ENCODE measurements around the gene MED22.

MED22 gene

GRCh38 chr9:133294257-133294656, 53.7 kb downstream of the MED22 start:
- TF ChIP-seq TCF4 (CRISPR knock-in tag; IDR thresholded peaks at IDR 0.05; ENCODE audit: borderline replicate concordance) (no peak), RARB (CRISPR knock-in tag; IDR thresholded peaks at IDR 0.05) (no peak), ESRRG (CRISPR knock-in tag; IDR thresholded peaks at IDR 0.05) (no peak), TSHZ2 (CRISPR knock-in tag; IDR thresholded peaks at IDR 0.05) (no peak), PPARA (CRISPR knock-in tag; IDR thresholded peaks at IDR 0.05; ENCODE audit: borderline replicate concordance) (no peak)
- no peak for ATAC-seq

GRCh38 chr9:133290751-133291302, 57.1 kb downstream of the MED22 start:
- TF ChIP-seq ZFP3 (CRISPR knock-in tag; IDR thresholded peaks at IDR 0.05) (no peak), POU6F1 (CRISPR knock-in tag; IDR thresholded peaks at IDR 0.05; ENCODE audit: borderline replicate concordance, low read depth) (no peak), TOX (CRISPR knock-in tag; IDR thresholded peaks at IDR 0.05; ENCODE audit: borderline replicate concordance) (no peak), ZNF565 (CRISPR knock-in tag; conservative IDR thresholded peaks at IDR 0.05; ENCODE audit: low read depth) (no peak), CSRNP3 (CRISPR knock-in tag; IDR thresholded peaks at IDR 0.05) (no peak), BACH2 (CRISPR knock-in tag; IDR thresholded peaks at IDR 0.05; ENCODE audit: borderline replicate concordance) (no peak), SNAI2 (CRISPR knock-in tag; IDR thresholded peaks at IDR 0.05) (no peak), RARB (CRISPR knock-in tag; IDR thresholded peaks at IDR 0.05) (no peak), ISL1 (CRISPR knock-in tag; IDR thresholded peaks at IDR 0.05) (no peak), TSHZ2 (CRISPR knock-in tag; IDR thresholded peaks at IDR 0.05) (no peak), GLIS3 (CRISPR knock-in tag; IDR thresholded peaks at IDR 0.05) (no peak), CREB5 (CRISPR knock-in tag; IDR thresholded peaks at IDR 0.05; ENCODE audit: low read depth) (no peak), PATZ1 (CRISPR knock-in tag; IDR thresholded peaks at IDR 0.05; ENCODE audit: borderline replicate concordance) (no peak), TCF4 (CRISPR knock-in tag; IDR thresholded peaks at IDR 0.05; ENCODE audit: borderline replicate concordance) (no peak), ZC3H10 (CRISPR knock-in tag; IDR thresholded peaks at IDR 0.05) (no peak), OSR1 (CRISPR knock-in tag; IDR thresholded peaks at IDR 0.05) (no peak), ARNTL (CRISPR knock-in tag; IDR thresholded peaks at IDR 0.05; ENCODE audit: borderline replicate concordance, low read depth) (no peak), ZNF8 (CRISPR knock-in tag; IDR thresholded peaks at IDR 0.05) (no peak), ZNF70 (CRISPR knock-in tag; IDR thresholded peaks at IDR 0.05) (no peak), PPARA (CRISPR knock-in tag; IDR thresholded peaks at IDR 0.05; ENCODE audit: borderline replicate concordance) (no peak)
- no peak for ATAC-seq
